NCI-H345 treated with DMSO at 0.1 percent for 48 hours (cell line): ENCODE data around the gene EMILIN2.

Source experiments
- DNase-seq: peaks from one replicate; lab custom pipeline; 2025; ENCODE audit not compliant: unreplicated experiment; lab: John Stamatoyannopoulos, UW

The EMILIN2 gene

DNA sequence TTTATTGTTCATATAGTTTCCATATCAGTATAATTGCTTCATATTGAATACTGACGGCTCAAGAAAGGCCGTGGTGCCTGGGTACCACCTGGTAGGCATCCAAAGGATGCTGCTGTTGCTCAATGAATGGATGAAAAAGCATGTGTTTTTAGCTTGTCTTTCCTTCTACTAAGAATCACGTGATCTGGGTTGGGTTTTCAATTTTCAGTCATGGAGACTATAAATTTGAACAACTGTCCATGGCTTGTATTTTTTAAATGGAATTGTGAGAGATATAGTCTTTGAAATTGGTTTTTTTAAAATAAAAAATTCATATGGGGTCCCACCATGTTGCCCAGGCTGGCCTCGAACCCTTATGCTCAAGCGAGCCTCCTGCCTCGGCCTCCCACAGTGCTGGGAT lies 25.3 kb downstream of the EMILIN2 start:
- no peak for DNase-seq

- DNase-seq: no peak
Observed at GRCh38 chr18:2874765-2875164, 28.0 kb downstream of the EMILIN2 start.

DNA sequence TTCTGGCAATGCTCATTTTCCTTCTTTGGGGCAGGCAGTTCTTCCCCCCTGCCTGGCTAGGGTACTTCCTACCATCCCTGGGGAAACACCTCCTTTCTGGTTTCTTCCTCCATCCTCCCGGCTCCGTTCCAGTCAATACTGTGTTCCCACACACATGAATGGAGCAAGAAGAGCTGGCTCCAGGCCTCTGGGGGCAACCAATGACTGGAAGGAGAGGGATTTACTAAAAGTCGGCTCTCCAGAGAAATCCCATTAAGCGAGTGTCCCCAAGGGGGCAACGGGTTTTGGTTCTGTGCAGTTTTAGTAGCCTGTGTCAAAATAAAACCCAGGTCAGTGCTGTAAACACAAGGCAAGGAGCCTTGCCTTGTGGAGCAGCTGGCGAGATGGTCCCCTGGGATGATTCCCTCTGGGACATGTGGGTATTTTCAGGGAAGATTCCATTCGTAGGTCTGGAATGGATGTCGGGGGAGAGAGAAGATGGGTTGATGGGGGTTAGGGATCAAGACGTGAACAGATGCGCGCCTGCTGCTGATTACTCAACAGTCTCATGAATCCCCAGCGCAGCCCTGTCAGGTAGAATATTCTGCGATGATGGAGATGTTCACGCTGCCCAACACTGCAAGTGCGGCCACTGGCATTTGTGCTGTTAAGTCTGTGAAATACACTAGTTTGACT lies 32.0 kb downstream of the EMILIN2 start:
- DNase-seq: no peak

GRCh38 chr18:2879889-2880288 lies 33.1 kb downstream of the EMILIN2 start:
- no peak for DNase-seq

GRCh38 chr18:2880473-2880872 lies 33.7 kb downstream of the EMILIN2 start:
- no peak for DNase-seq

GRCh38 chr18:2881088-2881839 lies 34.5 kb downstream of the EMILIN2 start:
- DNase-seq: no peak

DNA sequence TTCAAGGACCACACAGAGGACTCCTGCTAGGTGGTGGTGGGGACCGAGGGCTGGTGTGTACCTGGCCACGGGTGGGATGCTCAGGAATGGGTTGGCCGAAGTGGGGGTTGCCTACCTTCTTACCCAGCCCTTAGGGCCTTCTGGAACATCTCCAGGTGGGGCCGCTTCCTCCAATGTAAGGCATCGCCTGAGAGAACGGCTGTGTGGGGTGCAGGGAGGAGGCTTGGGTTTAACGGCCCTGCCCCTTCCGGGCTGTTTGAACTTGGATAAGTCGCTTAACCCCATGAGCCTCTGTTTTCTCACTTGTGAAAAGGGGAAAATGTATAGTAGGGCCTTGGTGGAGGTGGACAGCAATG lies 35.0 kb downstream of the EMILIN2 start:
- no peak for DNase-seq

DNA sequence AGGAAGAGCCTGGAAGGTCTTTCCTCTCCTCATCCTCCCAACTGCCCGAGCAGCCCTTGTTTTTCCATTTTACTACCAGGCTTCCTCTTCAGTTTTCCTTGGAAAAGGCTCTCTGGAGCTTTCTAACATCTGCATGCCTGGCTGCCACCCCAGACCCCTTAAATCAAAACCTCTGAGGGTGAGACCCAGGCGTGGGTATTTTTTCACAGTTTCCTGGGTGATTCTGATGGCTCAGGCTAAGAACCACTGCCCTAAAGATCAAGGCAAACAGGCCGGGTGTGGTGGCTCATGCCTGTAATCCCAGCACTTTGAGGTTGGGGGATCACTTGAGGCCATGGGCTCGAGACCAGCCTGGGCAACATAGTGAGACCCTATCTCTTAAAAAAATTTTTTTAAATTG lies 35.4 kb downstream of the EMILIN2 start:
- DNase-seq: no peak

GRCh38 chr18:2883076-2883735 lies 36.4 kb downstream of the EMILIN2 start:
- no peak for DNase-seq

DNA sequence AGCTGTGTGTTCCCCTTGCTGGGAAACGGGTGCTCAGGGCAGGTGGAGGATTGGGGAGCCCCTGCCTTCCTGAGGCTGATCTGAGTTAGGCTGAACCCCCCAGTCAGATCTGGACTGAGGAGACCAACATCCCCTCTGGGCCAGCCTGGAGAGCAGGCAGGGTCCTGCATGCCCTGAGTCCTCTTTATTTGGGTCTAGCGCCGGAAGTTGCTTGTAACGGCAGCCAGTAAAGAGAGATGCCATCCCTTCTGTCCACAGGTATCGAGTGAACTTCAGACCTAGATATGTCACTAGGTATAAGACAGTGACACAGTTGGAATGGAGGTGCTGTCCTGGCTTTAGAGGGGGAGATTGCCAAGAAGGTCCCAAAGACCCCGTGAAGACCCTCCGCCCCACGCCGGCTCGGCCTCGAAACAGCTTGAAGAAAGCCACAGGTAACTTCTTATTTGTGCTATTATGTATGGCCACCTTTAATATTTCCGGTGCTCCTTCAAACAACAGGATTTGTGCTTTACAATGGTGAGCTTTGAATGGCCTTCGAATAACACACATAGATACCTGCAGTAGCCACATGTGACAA lies 38.0 kb downstream of the EMILIN2 start:
- DNase-seq: no peak

DNA sequence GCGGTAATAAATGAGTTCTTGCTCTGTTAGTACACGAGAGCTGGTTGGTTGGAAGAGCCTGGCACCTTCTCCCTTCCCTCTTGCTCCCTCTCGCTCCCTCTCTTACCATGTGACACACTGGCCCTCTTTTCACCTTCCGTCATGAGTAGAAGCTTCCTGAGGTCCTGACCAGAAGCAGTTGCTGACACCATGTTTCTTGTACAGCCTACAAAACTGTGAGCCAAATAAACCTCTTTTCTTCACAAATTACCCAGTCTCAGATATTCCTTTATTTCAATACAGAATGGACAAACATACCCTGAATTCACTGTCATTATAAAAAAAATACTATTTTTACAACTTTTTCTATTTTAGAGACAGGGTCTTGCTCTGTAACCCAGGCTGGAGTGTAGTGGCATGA lies 40.7 kb downstream of the EMILIN2 start:
- DNase-seq: no peak

- no peak for DNase-seq
Observed at GRCh38 chr18:2889761-2890192, 43.0 kb downstream of the EMILIN2 start.

DNA sequence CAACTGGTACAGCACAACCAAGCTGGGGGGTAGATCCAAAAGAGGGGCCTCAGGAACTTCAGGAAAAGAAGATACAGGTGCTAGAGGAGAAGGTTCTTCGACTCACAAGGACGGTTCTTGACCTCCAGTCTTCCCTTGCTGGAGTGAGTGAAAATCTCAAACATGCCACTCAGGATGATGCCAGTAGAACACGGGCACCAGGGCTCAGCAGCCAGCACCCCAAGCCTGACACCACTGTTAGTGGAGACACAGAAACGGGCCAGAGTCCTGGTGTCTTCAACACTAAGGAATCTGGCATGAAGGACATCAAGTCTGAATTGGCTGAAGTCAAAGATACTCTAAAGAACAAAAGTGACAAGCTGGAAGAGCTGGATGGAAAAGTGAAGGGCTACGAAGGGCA lies 43.8 kb downstream of the EMILIN2 start:
- DNase-seq: no peak

DNA sequence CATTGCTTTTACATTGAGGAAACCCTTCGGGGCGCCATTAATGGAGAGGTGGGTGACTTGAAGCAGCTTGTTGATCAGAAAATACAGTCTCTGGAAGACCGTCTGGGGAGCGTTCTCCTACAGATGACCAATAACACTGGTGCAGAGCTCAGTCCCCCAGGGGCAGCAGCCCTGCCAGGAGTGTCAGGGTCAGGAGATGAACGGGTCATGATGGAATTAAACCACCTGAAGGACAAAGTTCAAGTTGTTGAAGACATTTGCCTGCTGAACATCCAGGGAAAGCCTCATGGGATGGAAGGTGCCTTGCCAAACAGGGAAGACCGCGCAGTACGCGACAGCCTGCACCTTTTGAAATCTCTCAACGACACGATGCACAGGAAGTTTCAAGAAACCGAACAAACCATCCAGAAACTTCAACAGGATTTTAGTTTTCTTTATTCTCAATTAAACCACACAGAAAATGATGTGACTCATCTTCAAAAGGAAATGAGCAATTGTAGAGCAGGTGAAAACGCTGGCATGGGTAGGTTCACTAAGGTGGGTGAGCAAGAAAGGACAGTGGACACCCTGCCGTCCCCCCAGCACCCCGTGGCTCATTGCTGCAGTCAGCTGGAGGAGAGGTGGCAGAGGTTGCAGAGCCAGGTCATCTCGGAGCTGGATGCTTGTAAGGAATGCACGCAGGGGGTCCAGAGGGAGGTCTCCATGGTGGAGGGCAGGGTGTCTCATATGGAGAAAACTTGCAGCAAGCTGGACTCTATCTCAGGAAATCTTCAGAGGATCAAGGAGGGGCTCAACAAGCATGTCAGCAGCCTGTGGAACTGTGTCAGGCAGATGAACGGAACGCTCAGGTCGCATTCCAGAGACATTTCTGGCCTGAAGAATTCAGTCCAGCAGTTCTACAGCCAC lies 45.0 kb downstream of the EMILIN2 start:
- no peak for DNase-seq

DNA sequence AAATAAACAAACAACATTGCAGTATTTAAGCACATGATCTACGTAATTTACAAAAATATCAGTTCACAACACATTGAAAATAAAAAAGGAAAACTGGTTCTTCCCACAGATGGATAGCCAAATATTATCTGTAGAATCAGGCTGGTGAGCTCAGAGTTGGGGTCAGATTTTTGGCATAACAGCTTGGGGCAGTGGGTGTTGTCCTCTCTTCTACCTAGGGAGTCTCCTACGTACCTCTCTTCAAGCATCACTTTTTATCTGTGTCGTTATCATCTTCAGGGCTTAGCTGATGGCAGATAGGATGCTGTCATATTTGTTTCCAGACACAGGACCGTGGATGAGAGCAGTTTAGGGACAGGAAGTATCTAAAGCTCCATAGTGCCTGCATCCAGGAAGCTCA lies 46.2 kb downstream of the EMILIN2 start:
- DNase-seq: no peak

DNA sequence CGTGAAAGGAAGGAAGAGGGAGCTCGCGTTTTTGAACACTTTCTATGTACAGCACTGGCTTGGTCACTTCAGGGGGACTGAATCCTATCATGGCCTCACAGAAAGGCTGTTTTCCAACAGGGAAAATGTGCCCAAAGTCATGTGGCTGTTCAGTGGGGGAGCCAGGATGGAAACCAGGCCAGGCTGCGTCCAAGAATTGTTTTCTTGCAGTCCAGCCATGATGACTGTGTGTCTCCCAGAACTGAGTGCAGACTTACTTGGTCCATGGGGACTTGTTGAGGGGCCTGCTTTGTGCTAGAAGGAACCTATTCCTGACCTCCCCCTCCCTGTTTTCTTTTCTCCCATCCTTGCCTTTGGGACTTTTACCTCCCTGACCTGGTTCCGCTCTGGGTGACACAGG lies 46.9 kb downstream of the EMILIN2 start:
- DNase-seq: no peak

- no peak for DNase-seq
Observed at GRCh38 chr18:2894131-2894840, 47.5 kb downstream of the EMILIN2 start.

DNA sequence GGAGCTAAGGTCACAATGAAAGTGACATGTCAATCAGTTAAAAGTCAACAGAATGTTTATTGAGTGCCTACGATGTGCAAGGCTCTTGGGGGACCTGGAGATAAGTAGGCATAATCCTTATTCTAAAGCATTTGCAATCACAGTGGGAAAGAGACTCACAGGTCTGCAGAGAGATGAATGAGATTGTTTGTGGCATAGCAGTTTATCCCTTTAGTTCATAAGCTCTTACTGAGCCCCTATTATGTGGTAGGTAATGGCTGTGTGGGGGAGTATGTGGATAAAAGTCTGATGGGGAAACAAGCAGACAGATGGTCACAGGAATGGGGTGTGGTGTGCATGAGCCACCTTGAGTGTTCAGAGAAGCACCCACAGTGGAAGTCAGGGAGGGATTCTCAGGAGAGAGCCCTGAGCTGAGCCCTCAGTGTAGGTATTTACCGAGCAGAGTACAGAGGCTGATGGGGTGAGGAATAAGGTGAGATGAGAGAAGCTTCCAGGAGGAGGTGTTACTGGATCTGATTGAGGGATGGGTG lies 48.1 kb downstream of the EMILIN2 start:
- DNase-seq: no peak

GRCh38 chr18:2895391-2895790 lies 48.6 kb downstream of the EMILIN2 start:
- DNase-seq: no peak

GRCh38 chr18:2896990-2897389 lies 50.2 kb downstream of the EMILIN2 start:
- DNase-seq: no peak
